ENCODE data around the gene CAPG.
"Not testable (repeated sequence)": the region's sequence is repeated elsewhere in the genome, so short reads cannot be mapped to it uniquely, and the experiment has no call there.

CAPG gene

DNA sequence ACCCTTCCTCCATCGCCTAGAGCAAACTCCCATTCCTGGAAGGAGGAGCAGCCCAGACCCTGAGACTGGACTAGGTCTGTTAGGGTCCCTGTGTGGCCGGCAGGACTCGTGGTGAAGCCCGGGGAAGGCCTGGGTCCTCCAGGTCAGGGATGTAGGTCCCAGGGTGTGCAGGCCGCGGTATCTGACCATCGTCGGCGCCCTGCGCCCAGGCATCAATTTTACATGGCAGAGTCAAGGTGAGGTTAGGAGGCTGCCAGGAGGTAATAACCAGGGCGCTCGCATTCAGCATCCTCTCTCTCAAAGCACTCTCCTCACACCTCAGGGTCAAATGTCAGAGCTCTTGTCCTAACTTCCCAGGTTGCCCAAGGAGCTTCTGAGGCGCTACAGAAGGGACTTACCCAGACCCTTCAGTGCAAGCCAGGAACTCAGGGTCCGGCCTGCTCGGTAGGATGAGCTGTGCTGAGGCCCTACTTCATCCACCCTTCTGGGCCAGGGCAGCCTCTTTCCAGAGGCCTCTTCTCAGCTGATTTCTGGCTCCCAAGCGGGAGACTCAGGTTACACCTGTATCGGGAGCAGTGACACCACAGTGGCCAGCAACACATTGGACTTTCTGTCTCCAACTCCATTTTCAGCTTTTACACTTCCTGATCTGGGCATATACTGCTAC is 9.0 kb upstream of the CAPG start:
- no peak for DNase-seq

DNA sequence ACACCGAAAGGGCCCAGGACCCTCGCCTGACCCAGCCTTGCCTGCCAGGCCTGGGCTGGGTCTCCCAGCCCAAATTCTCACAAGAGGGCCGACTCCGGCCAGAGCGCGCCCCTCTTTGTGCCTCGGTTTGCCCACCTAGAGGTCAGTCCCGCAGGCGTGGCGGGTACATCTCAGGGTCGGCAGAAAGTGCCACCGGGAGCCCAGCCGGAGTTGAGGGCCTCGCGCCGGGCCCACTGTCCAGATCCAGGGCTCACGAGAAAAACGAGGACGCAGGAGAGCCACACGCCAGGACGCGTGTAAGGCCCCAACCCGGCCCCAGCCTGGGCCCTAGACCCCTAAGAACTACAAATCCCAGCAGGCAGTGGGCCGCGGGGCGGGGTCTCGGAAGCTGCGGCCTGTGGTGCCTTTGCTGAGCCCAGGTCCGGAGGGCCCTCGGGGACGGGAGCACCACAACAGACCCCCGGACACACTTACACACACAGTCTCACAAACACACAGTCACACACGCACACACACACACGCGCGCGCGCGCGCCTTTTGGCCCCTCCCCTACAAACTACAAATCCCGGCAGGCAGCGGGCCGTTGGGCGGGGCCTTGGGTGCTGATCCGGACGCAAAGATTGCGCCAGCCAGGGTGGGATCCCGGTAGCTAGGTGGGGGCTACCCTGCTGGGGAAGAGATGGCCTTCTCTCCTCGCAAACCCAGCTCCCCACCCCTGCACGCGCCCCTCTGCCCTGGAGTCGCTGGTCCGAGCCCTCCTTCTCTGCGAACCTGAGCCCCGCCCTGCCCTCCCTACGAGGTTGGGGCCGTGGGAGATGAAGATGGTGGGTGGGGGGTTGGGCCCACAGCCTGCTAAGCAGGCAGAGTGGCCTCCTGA is 8.2 kb upstream of the CAPG start, which contains the start of gene SH2D6:
TSS of gene SH2D6 (plus strand) at position 583 of the 877 bp plus-strand sequence. CDS start 10,752 bp downstream, outside the sequence.
- peak; percentile 90 for DNase-seq

DNA sequence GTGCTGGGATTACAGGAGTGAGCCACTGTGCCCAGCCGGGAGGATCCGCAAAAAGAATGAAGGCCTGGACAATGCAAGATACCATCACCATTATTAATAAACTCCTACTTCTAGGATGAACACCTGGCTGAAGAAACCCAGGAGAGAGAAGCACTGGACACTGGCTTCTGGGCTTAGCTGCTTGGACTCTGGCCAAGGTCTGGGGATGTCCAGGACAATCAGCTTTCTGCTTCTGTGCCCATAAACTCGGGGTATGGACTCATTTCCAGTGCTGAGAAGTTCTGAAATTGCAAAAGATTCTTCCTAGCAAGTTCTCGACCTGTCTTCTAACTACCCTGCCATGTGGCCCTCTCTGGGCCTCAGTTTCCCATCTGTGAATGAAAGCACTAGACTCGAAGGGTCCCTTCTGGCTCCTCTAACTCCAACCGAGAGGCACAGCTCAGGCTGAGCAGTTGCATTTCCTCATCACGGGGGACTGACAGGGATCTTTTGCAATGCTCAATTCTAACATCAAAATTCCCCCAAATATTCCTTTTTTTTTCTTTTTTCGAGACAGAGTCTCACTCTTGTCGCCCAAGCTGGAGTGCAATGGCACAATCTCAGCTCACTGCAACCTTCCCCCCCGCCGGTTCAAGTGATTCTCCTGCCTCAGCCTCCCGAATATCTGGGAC is 5.9 kb upstream of the CAPG start:
- DNase-seq: no peak

DNA sequence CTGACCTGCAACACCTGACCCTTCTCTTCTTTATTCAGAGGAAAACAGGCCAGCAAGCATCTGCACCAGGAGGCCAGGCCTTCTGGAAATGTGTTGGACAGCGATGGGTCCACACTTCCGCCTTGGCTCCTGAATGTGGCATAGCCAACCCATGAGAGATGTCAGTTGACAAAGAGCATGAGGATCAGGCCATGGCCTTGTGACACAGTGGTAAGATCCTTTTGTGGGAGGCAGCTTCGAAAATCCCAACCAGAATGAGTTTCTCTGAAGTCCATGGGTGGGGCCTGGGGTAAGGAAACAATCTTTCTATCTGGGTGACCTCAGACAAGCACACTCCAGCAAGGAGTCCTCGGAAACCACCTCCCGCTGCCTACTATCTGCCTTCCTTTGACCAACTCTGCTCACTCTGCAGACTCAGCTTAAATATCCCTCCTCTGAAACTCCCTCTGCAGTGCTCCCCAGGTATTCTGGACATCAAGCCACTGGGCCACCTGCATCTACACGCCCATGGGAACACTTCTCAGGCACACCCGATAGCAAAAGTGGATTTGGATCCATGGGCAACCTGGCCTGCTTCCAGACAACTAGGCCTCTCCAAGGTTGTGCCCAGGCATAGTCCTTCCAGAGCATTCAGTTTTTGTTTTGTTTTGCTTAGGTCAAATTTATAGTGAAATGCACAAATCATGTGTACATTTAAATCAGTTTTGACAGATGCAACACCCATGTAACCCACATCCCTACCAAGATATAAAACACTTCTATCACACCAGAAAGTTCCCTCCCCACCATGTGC is 4.8 kb upstream of the CAPG start:
- no peak for DNase-seq

DNA sequence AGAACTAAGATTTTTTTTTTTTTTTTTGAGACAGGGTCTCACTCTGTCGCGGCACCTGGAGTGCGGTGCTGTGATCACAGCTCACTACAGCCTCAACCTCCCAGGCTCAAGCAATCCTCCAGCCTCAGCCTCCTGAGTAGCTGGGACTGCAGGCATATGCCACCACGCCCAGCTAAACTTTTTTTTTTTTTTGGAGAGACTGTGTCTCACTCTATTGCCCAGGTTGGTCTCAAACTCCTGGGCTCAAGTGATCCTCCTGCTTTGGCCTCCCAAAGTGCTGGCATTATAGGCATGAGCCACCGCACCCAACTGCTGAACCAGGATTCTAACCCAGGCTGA is 4.2 kb upstream of the CAPG start:
- DNase-seq: not testable (repeated sequence)

DNA sequence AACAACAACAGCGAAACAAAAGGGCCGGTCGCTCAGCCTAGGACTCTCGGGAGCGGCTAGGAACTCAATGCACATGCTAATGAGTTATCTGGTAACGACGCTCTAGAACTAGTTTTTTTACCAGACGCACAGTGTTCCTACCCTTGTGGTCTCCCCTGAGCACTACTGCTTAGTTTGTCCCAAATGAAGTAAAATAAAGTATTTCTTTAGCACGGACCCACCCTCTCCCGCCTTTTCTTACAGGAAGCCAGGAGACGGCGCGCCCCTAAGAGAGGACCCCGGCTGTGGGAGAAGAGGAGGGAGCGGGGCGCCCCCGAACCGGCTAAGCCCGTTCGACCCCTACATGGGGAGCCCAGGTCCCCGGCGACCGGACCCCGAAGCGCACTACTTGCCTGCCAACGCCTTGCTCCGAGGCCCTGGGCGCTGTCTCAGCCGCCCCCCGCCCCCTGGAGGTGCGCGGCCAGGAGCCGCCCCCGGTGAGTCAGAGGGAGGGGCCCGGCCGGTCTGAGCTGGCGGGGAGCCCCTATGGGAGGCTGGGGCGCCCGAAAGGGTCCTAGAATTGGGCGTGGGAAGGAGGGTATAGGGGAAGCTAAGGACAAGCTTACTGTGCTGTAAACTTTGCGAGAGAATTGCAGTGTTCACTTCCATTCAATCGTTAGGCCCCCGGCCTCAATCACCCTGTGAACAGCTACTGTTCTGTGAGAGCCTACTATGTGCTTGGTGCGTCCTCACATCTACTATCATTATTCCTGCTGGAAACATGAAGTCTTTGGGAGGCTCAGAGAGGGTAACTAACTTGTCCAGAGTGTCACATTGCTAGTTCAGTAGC is 3.6 kb upstream of the CAPG start:
- no peak for DNase-seq

DNA sequence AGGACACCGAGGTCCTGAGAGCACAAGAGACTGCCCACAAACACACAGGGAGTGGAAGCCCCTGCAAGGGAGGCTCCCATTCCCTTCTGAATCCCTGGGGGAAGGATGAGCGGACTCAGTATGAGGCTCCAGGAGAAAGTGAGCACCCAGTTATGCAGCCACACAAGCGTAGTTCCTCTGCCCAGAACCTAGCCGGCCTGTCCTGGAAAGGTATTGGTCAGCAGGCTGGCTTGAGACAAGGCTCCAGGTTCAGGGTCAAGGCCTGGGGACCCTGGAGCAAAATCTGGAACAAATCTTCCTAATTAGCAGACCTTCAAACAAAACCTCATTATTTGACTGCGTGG is 1.2 kb upstream of the CAPG start:
- no peak for DNase-seq

DNA sequence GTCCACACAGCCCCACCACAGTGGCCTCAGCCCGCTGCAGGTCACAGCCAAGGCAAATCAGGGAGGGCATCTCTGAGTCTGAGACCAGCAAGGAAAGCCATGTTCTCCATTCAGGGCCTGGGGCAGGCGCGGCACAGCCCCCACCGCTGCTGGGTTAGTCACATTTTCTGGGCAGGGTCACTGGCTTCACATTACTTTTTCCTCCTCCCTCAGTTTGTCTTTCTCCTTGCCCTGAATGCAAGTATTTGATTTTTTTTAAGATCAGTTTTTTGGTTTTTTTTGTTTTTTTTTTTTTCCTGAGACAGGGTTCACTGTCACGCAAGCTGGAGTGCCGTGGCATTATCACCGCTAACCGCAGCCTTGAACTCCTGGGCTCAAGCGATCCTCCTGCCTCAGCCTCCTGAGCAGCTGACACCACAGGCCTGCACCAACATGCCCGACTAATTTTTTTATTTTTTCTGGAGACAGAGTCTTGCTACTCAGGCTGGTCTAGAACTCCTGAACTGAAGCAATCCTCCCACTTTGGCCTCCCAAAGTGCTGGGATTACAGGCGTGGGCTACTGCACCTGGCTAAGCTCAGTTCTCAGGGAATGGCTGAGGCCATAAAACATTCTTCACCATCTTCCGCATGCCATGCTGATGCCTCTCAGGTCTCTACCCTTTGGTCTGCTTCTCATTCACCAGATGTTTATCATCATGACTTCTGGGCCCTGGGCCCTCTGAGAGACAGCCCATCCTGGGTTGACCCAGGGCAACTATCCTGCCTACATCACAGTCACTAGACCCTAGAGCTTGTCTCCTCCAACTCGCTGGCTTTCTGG is 628 bp upstream of the CAPG start:
- no peak for DNase-seq

DNA sequence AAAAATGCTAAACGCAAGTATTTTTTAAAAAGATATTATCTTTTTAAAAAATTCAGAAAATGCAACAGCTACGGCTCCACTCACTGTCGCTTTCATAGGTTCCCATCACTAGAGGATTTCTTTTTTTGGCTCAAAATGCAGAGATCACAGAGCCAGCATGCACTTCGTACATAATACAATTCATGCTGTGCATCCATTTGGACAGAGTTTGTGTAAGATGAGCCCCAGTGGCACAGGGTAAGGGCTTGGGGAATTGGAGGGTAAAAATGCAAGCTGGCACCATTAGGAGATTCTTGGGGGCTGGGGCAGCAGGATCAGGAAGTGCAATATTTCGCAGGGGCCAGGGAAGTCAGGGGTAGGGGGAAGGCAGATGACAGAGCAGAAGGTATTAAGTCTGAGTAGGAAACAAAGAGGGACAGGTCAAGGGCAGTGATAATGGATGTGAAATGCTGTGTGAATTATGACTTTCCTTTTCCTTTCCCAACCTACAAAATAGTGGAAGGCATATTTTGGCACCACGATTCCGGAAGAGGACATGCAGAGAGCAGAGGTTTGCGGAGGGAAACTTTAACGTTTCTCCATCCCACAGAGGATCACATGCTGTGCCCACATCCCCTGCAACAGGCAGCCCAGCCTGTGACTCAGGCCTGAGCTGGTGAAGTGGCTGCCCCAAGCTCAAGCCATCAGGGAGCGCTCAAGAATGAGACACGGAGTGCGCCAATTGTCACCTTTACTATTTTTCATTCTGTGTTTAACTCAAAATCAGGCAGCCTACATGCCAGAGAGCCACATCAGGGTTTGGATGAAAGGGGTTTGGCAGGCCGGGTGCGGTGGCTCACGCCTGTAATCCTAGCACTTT is 4.7 kb downstream of the CAPG start:
- DNase-seq: peak; percentile 90

DNA sequence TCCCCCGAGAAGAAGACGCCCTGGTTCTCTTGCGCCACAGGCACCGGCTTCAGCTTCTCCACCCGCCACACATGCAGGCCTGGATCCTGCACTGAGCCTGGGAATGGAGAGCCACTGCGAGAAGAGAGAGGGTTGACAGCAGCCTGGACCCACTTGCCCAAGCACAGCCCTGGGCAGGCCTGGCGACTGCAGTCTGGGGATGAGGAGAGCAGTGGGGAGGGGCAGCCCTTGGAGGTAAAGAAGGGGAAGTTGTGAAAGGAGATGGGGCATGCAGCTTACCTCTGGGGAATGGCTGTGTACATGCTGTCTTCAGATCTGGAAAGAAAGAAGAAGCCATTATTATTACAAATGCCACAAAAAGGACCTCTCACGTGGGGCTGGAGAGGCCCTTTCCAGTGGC is 8.3 kb downstream of the CAPG start:
- no peak for DNase-seq

DNA sequence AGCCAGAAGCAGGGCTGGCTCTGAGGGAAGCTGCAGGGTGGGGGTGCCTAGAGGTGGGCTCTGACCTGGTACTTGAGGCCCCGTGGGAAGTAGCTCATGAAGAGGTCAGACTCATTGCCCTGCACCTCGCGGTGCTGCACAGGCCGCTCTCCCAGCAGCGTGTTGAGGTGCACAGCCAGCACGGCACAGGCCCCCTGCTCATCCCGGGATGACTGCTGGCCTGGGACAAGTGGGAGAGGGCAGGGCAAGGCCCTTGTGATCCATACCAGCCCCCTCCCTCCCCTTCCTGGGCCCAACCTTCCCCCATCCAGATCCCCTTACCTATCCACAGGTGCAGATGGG is 8.7 kb downstream of the CAPG start:
- no peak for DNase-seq

DNA sequence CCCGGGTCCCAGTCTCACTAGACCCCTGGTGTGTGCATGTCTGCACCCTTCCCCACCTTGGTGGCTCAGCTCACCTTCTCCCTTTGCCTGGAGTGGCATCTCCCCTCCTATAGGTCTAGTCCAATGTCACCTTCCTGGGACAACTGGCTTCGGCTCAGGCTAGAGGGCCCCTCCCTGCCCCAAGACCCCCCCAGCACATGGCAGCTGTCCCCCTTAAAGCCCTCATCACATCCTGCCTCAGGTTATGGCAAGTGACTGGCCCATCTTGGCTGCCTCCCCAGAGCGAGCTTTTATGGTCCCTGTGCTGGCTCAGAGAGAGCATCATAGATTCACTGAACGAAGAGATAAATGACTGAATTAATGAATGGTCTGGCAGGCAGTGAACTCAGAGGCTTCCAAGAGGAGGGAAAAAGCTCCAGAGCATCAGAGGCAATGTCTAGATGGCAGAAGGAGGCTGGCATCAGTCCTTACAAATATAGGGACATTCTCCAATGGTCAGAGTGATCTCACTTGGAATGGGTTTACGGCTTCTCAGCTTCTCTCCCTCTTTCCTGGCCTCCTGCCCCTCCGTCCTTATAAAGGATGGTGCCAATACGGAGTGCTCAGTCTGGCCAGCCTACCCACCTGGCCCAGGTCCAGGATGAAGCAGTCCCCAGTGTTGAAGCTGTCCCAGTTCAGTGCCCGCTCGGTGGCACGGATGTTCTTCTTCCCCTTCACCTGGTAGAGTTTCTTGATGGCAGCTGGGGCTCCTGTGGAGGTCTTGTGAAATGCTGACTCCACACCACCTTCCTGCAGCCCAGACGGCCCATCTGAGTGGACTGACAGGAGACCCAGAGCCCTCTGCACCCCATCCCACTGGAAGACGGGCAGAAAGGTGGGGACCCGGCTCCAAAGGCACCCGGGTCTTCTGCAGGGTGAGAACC is 9.4 kb downstream of the CAPG start:
- no peak for DNase-seq

DNA sequence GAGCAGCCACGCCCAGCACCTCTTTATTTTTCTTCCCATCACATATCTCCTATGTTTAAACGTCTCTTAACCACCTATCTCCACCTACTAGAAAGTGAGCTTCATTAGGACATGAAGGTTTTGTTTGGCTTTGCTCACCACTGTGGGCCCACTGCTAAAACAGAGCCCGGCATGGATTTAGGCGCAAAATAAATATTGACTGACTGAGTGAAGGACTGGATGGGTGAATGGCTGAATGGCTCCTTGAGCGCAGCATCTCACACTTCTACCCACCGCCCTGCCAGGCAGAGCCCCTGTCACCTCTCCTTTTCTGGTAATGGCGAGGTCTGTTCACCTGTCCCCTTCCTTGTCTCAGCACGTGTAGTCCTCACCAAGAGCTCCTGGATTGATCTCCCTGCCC is 10.1 kb downstream of the CAPG start:
- DNase-seq: no peak

DNA sequence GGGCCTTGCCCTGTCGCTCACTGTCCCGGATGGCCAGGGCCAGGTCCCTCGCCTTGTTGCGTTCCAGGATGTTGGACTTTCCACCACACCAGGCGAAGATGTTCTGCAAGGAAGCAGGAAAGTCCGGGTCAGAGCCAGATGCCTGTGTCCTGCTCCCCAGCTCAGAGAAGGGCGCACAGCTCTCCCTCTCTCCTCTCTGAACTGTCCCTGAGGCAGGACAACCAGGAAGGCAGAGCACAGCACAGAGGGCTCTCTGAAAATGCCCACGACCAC is 11.0 kb downstream of the CAPG start:
- DNase-seq: no peak

DNA sequence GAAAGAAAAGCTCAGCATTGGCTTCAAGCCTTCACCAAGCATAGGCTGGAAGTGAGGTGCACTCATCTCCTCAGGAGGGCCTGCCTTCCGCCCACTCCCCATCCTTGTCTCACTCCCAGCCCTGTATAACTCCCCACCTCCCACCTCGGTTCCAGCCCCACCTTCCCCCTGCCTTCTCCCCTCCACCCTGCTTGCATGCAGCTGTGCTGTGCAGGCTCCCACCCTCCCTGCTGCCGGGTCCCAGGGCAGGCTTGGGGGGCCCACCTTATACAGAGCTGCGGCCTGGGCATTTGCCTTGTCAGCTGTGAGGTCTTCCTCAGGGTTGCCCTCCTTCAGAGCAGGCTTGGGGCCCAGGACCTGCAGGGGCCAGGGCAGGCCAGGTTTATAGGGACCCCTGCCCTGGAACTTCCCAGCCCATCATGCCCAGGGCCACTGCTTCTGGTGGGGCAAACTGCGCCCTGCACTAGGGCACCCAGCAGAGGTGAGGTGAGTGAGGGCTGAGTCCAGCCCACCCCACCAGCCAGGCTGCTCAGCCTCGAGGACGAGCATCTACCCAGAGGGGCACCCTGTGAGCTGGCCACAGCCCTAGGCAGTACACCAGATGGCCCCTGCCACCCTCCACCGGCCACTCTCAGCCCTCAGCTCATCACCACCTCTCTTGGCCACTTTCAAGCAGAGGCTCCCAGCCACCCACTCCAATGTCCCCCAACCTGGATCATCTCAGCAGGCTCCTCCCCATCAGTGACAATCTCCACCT is 11.6 kb downstream of the CAPG start:
- DNase-seq: no peak

DNA sequence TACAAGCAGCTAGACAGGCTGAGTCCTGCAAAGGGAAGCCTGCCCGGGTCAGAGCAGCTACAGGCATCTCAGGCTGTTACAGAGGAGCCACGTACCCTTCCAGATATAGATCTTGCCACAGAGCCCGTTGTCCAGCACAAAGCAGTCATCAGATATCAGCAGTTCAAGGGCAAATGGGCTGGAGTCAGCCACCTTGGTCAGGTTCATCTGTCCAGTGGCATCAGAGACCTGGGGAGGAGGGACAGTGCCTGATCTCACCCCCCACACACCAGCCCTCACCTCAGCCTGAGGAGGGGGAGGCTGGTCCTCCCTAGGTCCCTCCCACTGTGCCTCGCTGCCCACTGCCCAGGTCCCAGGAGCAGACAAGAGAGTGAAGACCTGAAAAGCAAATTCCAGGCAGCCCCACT is 12.2 kb downstream of the CAPG start:
- no peak for DNase-seq

DNA sequence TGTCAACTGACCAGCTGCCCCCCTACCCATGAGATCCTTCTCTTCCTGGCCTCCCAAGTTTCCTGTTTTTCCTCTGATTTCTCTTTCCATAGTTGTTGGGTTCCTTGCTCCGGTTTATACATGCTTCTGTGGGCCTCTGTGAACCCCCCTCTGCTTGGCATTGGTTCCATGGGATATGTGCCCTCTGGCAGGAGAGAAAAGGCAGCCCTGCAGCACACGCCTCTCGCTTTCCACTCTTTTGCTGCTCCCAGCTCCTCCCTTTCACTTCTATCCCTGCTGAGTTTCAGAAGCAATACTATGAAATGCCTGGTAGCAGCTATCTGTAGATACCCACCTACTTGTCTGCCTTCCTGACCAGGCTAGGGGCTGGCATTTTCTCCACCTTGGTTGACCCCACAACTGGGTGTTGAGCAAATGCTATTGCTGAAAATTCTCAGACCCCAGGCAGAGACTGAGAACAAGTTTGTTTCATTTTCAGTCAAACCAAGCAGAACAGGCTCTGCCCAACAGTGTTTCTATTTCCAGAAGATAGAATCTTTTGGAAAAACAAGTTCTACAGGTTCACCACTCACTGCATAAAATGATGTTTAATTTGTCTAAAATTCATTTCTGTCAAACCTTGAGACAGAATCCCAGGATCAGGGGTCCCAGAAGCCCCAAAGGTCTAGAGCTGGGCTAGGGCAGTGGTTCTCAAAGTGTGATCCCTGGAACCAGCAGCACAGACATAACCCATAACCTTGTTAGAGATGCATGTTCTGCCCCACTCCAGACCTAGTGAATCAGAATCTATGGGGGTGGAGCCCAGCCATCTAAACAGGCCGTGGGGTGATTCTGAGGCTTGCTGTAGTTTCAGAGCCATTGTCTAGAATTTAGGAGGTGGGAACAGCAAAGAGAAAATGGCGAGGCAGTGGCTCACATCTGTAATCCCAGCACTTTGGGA is 13.4 kb downstream of the CAPG start:
- DNase-seq: no peak
